Measurements from ENCODE around the gene PEX19.

Gene PEX19

GRCh38 chr1:160237558-160237957 is 47.4 kb downstream of the PEX19 start:
- CTCF ChIA-PET: no interaction called here
- POLR2A ChIA-PET: no interaction called here
- TF ChIP-seq NFRKB (IDR thresholded peaks at IDR 0.05) (no peak), FOXK2 (IDR thresholded peaks at IDR 0.05) (no peak), L3MBTL2 (conservative IDR thresholded peaks at IDR 0.05) (no peak), ZNF384 (IDR thresholded peaks at IDR 0.05) (no peak), CTBP1 (IDR thresholded peaks at IDR 0.05; ENCODE audit: borderline replicate concordance) (no peak), FOXM1 (IDR thresholded peaks at IDR 0.05; ENCODE audit: borderline replicate concordance) (no peak), FOXA1 (IDR thresholded peaks at IDR 0.05) (no peak), PKNOX1 (IDR thresholded peaks at IDR 0.05) (no peak), ELF4 (IDR thresholded peaks at IDR 0.05) (no peak), TARDBP (IDR thresholded peaks at IDR 0.05) (no peak), LEF1 (IDR thresholded peaks at IDR 0.05; ENCODE audit: borderline replicate concordance) (no peak), ARNT (IDR thresholded peaks at IDR 0.05) (no peak), BHLHE40 (IDR thresholded peaks at IDR 0.05; ENCODE audit: borderline replicate concordance) (no peak), SUZ12 (IDR thresholded peaks at IDR 0.05) (no peak)

DNA sequence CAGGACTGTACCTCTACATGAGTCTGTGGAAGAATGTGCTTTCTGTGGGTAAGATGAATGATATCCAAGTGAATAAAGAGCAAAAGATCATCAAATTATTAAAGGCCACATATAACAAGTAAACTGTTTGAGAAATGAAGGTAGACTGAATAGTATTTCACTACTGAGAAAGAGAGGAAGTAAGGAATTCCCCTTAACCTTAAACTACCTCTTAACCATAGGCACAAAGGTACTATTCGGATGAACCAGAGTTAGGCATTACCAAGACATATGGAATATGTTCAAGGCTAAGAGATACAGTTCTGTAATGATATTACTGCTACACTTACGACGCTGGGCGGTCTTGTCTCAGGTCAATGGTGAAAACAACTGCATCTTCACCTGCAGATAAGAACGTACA is 48.1 kb downstream of the PEX19 start:
- no peak for TF ChIP-seq NFRKB (IDR thresholded peaks at IDR 0.05)
- no peak for TF ChIP-seq FOXM1 (IDR thresholded peaks at IDR 0.05; ENCODE audit: borderline replicate concordance)
- DNase-seq (ENCODE audit: extremely low spot score): no peak
- ChIA-PET POLR2A (no interaction called here), CTCF (no interaction called here)

More at GRCh38 chr1:160237558-160237957, 47.4 kb downstream of the PEX19 start:
- no peak for DNase-seq (ENCODE audit: extremely low spot score)

DNA sequence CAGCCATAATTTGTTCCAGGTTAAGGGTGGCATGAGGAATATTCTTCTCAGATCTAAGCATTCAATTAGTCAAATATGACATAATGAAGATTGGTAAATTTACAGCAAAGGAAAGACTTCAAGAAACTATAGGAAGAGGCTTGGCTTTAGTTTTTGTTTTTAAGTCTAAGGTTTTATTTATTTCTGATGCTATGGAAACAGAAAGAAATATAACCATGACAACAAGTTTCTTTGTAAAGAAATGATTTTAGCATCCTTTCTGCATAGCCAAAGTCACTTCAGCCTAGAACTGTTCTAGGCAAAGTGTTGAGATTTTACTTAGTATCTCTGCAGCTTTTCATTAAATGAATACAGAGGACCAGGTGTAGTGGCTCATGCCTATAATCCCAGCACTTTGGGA is 52.0 kb downstream of the PEX19 start:
- TF ChIP-seq TARDBP (IDR thresholded peaks at IDR 0.05): no peak
- POLR2A ChIA-PET: no interaction called here
- no peak for DNase-seq (ENCODE audit: extremely low spot score)
- CTCF ChIA-PET: interaction anchor here (1.1 to 1.2 kb wide), 2 partner anchors 40 kb away, joined by 3 read pairs; no protein-coding TSS in a partner anchor

GRCh38 chr1:160228431-160228830 is 56.5 kb downstream of the PEX19 start:
- CTCF ChIA-PET: interaction anchor here (0.7 to 1.1 kb wide), 3 partner anchors 17 to 147 kb away, joined by 4 to 7 read pairs (median 4); no protein-coding TSS in a partner anchor
- POLR2A ChIA-PET: no interaction called here
- DNase-seq (ENCODE audit: extremely low spot score): no peak
- TF ChIP-seq HDGF (IDR thresholded peaks at IDR 0.05; ENCODE audit: borderline replicate concordance) (no peak), FOXK2 (IDR thresholded peaks at IDR 0.05) (no peak), ZNF384 (IDR thresholded peaks at IDR 0.05) (no peak), CTBP1 (IDR thresholded peaks at IDR 0.05; ENCODE audit: borderline replicate concordance) (no peak), SUZ12 (IDR thresholded peaks at IDR 0.05) (no peak), FOXA1 (IDR thresholded peaks at IDR 0.05) (no peak), L3MBTL2 (conservative IDR thresholded peaks at IDR 0.05) (no peak), BHLHE40 (IDR thresholded peaks at IDR 0.05; ENCODE audit: borderline replicate concordance) (no peak), NFRKB (IDR thresholded peaks at IDR 0.05) (no peak), PKNOX1 (IDR thresholded peaks at IDR 0.05) (no peak), SP1 (IDR thresholded peaks at IDR 0.05) (no peak), LEF1 (IDR thresholded peaks at IDR 0.05; ENCODE audit: borderline replicate concordance) (no peak), FOXM1 (IDR thresholded peaks at IDR 0.05; ENCODE audit: borderline replicate concordance) (no peak), ELF4 (IDR thresholded peaks at IDR 0.05) (no peak), ARNT (IDR thresholded peaks at IDR 0.05) (no peak), TARDBP (IDR thresholded peaks at IDR 0.05) (no peak)

DNA sequence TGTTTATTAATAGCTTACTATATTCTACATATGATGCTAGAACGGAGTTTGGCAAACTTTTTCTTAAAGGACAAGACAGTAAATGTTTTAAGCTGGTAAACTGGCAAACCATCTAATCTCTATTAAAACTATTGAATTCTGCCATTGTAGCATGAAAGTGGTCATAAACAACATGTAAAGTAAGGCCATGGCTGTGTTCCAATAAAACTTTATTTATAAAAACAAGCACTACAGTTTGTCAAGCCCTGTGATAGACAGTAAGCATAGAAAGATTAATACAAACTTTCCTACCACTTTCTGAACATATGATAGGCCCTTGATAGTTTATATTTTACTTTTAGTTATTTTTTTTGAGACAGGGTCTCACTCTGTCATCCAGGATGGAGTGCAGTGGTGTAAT is 57.4 kb downstream of the PEX19 start:
- POLR2A ChIA-PET: no interaction called here
- CTCF ChIA-PET: interaction anchor here (0.8 kb wide), 1 partner anchor 25 kb away, joined by 3 read pairs; no protein-coding TSS in a partner anchor
- no peak for DNase-seq (ENCODE audit: extremely low spot score)
- TF ChIP-seq LEF1 (IDR thresholded peaks at IDR 0.05; ENCODE audit: borderline replicate concordance) (no peak), TARDBP (IDR thresholded peaks at IDR 0.05) (no peak), HDGF (IDR thresholded peaks at IDR 0.05; ENCODE audit: borderline replicate concordance) (no peak), L3MBTL2 (conservative IDR thresholded peaks at IDR 0.05) (no peak), CTBP1 (IDR thresholded peaks at IDR 0.05; ENCODE audit: borderline replicate concordance) (no peak), NFRKB (IDR thresholded peaks at IDR 0.05) (no peak), BHLHE40 (IDR thresholded peaks at IDR 0.05; ENCODE audit: borderline replicate concordance) (no peak), SUZ12 (IDR thresholded peaks at IDR 0.05) (no peak), SP1 (IDR thresholded peaks at IDR 0.05) (no peak), ELF4 (IDR thresholded peaks at IDR 0.05) (no peak), FOXA1 (IDR thresholded peaks at IDR 0.05) (no peak), FOXM1 (IDR thresholded peaks at IDR 0.05; ENCODE audit: borderline replicate concordance) (no peak), ARNT (IDR thresholded peaks at IDR 0.05) (no peak), ZNF384 (IDR thresholded peaks at IDR 0.05) (no peak)

DNA sequence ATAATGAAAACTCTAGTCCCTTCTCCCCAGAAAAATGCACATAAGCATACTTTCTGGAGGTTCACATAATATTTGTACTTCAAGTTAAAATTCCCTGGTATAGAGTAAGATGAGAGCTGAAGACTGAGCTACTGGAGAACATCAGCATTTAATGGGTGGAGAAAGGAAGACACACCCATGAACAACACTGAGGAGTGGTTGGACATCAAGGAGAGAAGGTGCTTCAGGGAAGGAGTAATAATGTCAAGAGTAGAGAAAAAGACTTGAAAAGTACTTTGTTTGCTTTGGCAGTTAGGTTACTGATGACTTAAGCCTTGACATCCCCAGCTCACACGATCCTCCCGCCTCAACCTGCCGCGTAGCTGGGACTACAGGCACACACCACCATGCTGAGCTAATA is 57.9 kb downstream of the PEX19 start:
- DNase-seq (ENCODE audit: extremely low spot score): no peak
- ChIA-PET POLR2A (no interaction called here), CTCF (interaction anchor here (0.8 kb wide), 1 partner anchor 25 kb away, joined by 3 read pairs; no protein-coding TSS in a partner anchor)
- no peak for TF ChIP-seq FOXA1 (IDR thresholded peaks at IDR 0.05)
- no peak for TF ChIP-seq TARDBP (IDR thresholded peaks at IDR 0.05)
- TF ChIP-seq LEF1 (IDR thresholded peaks at IDR 0.05; ENCODE audit: borderline replicate concordance): no peak
- TF ChIP-seq FOXK2 (IDR thresholded peaks at IDR 0.05): no peak
- TF ChIP-seq HDGF (IDR thresholded peaks at IDR 0.05; ENCODE audit: borderline replicate concordance): no peak
- TF ChIP-seq ZNF384 (IDR thresholded peaks at IDR 0.05): no peak
- TF ChIP-seq ARNT (IDR thresholded peaks at IDR 0.05): no peak
- no peak for TF ChIP-seq PKNOX1 (IDR thresholded peaks at IDR 0.05)
- TF ChIP-seq CTBP1 (IDR thresholded peaks at IDR 0.05; ENCODE audit: borderline replicate concordance): no peak
- TF ChIP-seq NFRKB (IDR thresholded peaks at IDR 0.05): no peak
- no peak for TF ChIP-seq SP1 (IDR thresholded peaks at IDR 0.05)
- TF ChIP-seq L3MBTL2 (conservative IDR thresholded peaks at IDR 0.05): no peak
- TF ChIP-seq ELF4 (IDR thresholded peaks at IDR 0.05): no peak
- no peak for TF ChIP-seq FOXM1 (IDR thresholded peaks at IDR 0.05; ENCODE audit: borderline replicate concordance)
- no peak for TF ChIP-seq BHLHE40 (IDR thresholded peaks at IDR 0.05; ENCODE audit: borderline replicate concordance)
- TF ChIP-seq SUZ12 (IDR thresholded peaks at IDR 0.05): no peak

Data from HEK293T (cell line).